HG02938 (cell line): ENCODE results near the gene HIPK3.
"Not testable (repeated sequence)": the region's sequence is repeated elsewhere in the genome, so short reads cannot be mapped to it uniquely, and the experiment has no call there.

Experiments
- ATAC-seq: cut with Tn5 transposase; IDR thresholded peaks from one replicate; pipeline ENCODE4 v1.9.1; 2021; ENCODE audit warnings: mild to moderate bottlenecking, moderate library complexity; ENCODE audit not compliant: unreplicated experiment

HIPK3 gene

GRCh38 chr11:33257160-33257896 is at the start of gene HIPK3:
Gene HIPK3, plus strand, starts transcription at chr11:33257381.
- peak; percentile 67 for ATAC-seq

DNA sequence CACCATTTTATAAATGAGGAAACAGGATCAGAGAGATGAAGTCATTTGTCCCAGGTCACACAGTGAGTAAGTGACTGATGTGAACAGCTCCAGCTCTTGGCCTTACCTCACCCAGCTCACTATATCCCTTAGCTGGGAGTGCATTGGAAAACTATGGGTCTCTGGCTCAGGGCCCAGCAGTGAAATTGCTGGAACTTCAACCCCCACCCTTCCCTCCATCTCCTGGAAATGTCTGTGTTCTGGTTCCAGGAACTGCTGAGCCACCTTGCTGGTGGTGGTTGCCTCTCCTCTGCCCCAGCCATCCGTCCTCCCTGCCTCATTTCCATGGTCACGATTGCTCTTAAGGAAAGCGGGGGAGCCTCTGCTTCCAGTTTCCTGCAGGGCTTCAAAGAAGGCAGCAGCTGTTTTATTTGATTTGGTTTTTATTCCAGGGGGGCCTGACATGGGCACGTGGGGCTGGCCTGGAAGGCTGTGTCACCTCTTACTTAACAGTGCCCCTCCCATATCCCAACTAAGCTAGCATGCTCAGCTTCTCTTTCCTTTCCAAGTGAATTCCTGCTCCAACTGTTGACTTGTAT is 49.7 kb upstream of the HIPK3 start:
- no peak for ATAC-seq

GRCh38 chr11:33208150-33208549 is 49.0 kb upstream of the HIPK3 start:
- ATAC-seq, result no peak

- no peak for ATAC-seq
Observed at GRCh38 chr11:33211153-33211552, 46.0 kb upstream of the HIPK3 start.

DNA sequence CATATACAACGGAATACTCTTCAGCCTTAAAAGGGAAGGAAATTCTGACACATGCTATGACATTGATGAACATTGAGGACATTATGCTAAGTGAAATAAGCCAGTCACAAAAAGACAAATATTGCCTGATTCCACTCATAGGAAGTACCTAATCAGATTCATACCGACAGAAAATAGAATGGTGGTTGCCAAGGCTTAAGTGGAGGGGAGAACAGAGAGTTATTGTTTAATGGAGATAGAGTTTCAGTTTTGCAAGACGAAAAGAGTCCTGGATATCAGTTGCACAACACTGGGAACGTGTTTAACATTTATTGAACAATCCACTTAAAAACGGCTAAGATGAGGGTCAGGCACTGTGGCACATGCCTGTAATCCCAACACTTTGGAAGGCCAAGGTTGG is 45.6 kb upstream of the HIPK3 start:
- ATAC-seq, result no peak

DNA sequence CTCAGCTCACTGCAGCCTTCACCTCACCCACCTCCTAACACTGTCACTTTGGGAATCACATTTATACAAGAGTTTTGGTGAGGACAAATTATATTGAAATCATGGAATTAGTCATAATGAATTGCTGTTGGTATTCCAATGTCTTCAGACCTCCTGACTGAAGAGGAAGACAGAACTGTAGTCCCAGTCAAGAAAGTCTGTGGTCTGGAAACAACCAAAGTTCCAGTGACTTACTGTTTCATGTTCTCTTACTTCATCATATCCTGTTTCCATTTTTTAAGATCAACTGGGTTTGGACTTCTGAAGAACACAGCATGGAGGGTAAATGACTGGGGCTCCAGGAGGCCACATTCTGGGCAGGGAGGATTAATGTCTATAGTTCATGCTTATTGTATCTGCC is 43.0 kb upstream of the HIPK3 start:
- ATAC-seq, result no peak

- ATAC-seq, result no peak
Observed at GRCh38 chr11:33214767-33215166, 42.4 kb upstream of the HIPK3 start.

GRCh38 chr11:33216676-33217075 is 40.5 kb upstream of the HIPK3 start:
- ATAC-seq, result not testable (repeated sequence)

- ATAC-seq, result no peak
Observed at GRCh38 chr11:33222052-33222750, 35.0 kb upstream of the HIPK3 start.

DNA sequence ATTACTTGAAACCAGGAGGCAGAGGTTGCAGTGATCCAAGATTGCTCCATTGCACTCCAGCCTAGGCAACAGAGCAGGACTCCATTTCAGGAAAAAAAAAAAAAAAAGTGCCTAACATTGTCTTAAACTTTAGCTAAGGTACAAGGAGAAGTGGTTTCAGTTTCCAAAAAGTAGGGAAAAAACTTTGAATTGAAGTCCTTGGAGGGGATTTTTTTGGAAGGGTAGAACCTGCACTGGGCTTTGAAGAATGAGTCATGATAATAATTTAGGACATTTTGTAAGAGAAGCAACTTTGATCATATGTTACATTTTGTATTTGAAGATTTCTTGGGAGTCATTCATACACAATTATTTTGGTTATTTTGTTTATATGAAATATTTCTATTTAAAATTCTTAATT is 31.8 kb upstream of the HIPK3 start:
- ATAC-seq, result no peak

- ATAC-seq, result no peak
Observed at GRCh38 chr11:33227578-33228261, 29.5 kb upstream of the HIPK3 start.

- ATAC-seq, result no peak
Observed at GRCh38 chr11:33234397-33235190, 22.6 kb upstream of the HIPK3 start.

GRCh38 chr11:33237039-33237597 is 20.1 kb upstream of the HIPK3 start:
- ATAC-seq, result no peak

DNA sequence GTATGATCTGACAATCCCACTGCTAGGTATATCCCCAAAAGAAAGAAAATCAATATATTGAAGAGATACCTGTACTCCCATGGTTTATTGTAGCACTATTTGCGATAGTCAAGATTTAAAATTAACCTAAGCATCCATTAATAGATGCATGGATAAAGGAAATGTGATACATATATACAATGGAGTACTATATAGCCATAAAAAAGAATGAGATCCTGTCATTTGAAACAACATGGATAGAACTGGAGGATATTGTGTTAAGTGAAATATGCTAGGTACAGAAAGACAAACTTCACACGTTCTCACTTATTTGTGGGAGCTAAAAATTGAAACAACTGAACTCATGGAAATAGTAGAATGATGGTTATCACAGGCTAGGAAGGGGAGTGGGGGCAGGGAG is 14.6 kb upstream of the HIPK3 start:
- ATAC-seq, result no peak

DNA sequence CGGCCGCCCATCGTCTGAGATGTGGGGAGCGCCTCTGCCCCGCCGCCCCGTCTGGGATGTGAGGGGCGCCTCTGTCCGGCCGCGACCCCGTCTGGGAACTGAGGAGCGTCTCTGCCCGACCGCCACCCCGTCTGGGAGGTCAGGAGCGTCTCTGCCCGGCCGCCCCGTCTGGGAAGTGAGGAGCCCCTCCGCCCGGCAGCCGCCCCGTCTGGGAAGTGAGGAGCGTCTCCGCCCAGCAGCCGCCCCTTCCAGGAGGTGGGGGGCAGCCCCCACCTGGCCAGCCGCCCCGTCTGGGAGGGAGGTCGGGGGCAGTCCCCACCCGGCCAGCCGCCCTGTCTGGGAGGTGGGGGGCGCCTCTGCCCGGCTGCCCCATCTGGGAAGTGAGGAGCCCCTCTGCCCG is 13.5 kb upstream of the HIPK3 start:
- not testable (repeated sequence) for ATAC-seq

- ATAC-seq, result no peak
Observed at GRCh38 chr11:33248416-33248971, 8.7 kb upstream of the HIPK3 start.

- ATAC-seq, result no peak
Observed at GRCh38 chr11:33256031-33256812, 959 bp upstream of the HIPK3 start.

DNA sequence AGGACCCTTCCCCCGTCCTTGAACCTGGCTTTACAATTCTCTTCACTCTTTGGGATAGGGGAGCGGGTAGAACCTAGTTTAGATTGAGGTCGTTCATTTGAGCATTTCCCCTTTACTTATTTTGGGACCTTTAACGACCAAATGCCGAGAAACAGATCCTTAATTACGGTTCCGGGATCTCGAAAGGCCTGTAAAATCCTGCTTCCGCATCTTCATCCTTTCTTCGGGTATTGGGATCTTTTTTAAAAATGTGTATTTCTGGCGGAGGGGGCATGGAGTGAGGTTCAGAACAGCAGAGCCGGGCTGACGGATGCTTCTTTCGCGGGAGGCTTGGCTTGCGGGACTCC is 395 bp upstream of the HIPK3 start:
- ATAC-seq, result no peak

DNA sequence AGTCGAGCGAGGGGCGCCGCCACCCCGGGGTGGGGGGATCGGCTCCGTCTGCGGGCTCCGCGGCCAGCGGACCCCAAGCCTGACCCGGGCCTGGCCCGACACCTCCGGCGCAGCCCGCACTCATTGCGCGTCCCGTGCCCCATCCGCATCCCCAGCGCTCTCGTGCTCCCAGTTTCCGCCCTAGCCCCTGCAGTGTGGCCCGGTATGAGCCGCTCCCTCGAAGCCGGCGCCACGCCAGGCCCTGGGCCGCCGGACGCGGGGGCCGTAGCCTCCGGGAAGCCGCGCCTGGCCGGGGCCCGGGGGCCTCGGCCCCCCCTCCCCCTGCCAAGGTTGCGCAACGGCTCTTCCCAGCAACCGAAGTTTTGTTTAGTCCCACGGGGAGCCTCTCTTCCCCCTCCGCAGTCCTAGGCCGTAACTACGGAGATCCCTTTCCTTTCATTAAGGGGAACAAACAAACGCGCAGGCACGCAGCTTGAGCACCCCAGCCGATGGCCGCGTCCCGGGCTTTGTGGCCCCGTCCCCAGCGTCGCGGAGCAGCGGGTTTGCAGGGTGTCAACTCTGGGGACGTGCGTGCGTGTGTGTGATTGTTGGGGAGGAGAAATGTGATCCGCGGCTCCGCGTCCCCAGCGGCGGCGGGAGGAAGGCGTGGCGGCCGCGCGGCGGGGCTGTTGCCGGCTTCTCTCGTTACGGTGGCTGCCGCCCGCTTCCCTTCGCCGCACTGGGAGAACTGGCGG is 883 bp downstream of the HIPK3 start:
- peak; percentile 34 for ATAC-seq
